Lung (tissue), 12 donors: Measurements from ENCODE around the gene MEA1. TPM values are rescaled to one million over a fixed set of nuclear protein-coding genes. Genes with fewer than 3 reads are reported as not detected.

Experiments
- ATAC-seq: fragments of 200-7000 bp; cut with Tn5 transposase; one replicate; pipeline ENCODE4 v1.9.1; 2020; ENCODE audit warnings: moderate number of reproducible peaks; ENCODE audit not compliant: insufficient read depth, low FRiP score
- DNase-seq, 3 donors: peaks; one replicate each; pipeline ENCODE4 v3.0.0-alpha.2; 2013 to 2017
- H3K27ac ChIP-seq, 2 donors: one replicate each; pipeline ENCODE4 v1.5.1; 2013; ENCODE audit warnings: mild to moderate bottlenecking in 2 of 2, moderate library complexity in 2 of 2, control low read depth in 1 of 2, inconsistent platforms in 1 of 2, low read depth in 1 of 2, low read length in 1 of 2
- H3K27me3 ChIP-seq, 3 donors: one replicate each; pipeline ENCODE4 v1.5.1; 2013; ENCODE audit warnings: low read length in 2 of 3; ENCODE audit not compliant: control insufficient read depth in 3 of 3, insufficient read depth in 3 of 3
- H3K36me3 ChIP-seq, 4 donors: one replicate each; pipeline ENCODE4 v1.5.1; 2013; ENCODE audit warnings: low read length in 4 of 4, mild to moderate bottlenecking in 1 of 4, moderate library complexity in 1 of 4; ENCODE audit not compliant: control insufficient read depth in 4 of 4, insufficient read depth in 4 of 4
- H3K4me1 ChIP-seq, 5 donors: one replicate each; pipeline ENCODE4 v1.5.1; 2013; ENCODE audit warnings: low read length in 5 of 5, mild to moderate bottlenecking in 2 of 5, moderate library complexity in 1 of 5; ENCODE audit not compliant: control insufficient read depth in 5 of 5, insufficient read depth in 5 of 5
- H3K4me3 ChIP-seq: one replicate; pipeline ENCODE4 v1.5.1; 2013; ENCODE audit warnings: mild to moderate bottlenecking, control low read depth, moderate library complexity
- H3K9ac ChIP-seq, 2 donors: one replicate each; pipeline ENCODE4 v1.5.1; 2013; ENCODE audit warnings: low read length in 2 of 2, control low read depth in 1 of 2; ENCODE audit not compliant: insufficient read depth in 1 of 2
- H3K9me3 ChIP-seq, 4 donors: one replicate each; pipeline ENCODE4 v1.5.1; 2013; ENCODE audit warnings: low read length in 3 of 4, mild to moderate bottlenecking in 1 of 4, moderate library complexity in 1 of 4; ENCODE audit not compliant: control insufficient read depth in 4 of 4, insufficient read depth in 3 of 4
- CTCF ChIP-seq: IDR thresholded peaks from 2 replicates; pipeline ENCODE4 v1.5.1; 2012; ENCODE audit warnings: mild to moderate bottlenecking; ENCODE audit errors: control extremely low read depth, extremely low read depth
- WGBS, 2 donors: extraction: QIAGEN DNeasy Blood & Tissue Kit; methylation state at CpG; one replicate each; pipeline ENCODE4 v1.1.7; 2013; 5-methylcytosine and 5-hydroxymethylcytosine counted together
- polyA plus RNA-seq, 2 donors: library from polyadenylated mRNA; stranded (reverse); fragments of 200-250 nt; gene quantifications; one replicate each; pipeline ENCODE4 v1.2.1, GENCODE V29; 2013
- total RNA-seq, 2 donors: library from RNA; depleted of rRNA in 1 of 2; stranded (reverse); fragments of >200 nt in 1 of 2; gene quantifications; one replicate each; pipeline ENCODE4 v1.2.1, GENCODE V29; 2014 to 2021
- donor health status: control.
- donor health status: control.
- donor health status: Bipolar disorder and iron deficiency.
- donor health status: healthy.
- donor health status: DM: yes; HTN: yes; CAD: no.

MEA1 gene
- total and polyA plus RNA-seq, 4 donors: 32.5 to 113 (median 55.2) TPM

- Histone ChIP-seq H3K4me3 (peak within 1 kb of the TSS; percentile 75), H3K9ac (peak within 1 kb of the TSS; percentile 66 to 87), H3K9me3 (no peaks in the 10 kb centered on the region), H3K4me1 (peaks cover 5 to 37% (median 10%) of the 10 kb centered on the region in 5 donors), H3K27me3 (no peaks in the 10 kb centered on the region), H3K36me3 (peaks cover 0 to 31% (median 27%) of the 10 kb centered on the region in 4 donors), H3K27ac (peak within 1 kb of the TSS; percentile 87 to 96)
- peak; percentile 91 for ATAC-seq
- 2% methylated on average over 36 to 45 of the region's 45 CpGs for WGBS, 2 donors
- peak; percentile 96 to 98 (median 97) for DNase-seq
- no peak for TF ChIP-seq CTCF
Observed at GRCh38 chr6:43053545-43054205, 39.9 kb upstream of the MEA1 start, which contains the start of gene CUL7. Gene CUL7, minus strand, starts transcription at chr6:43053851. Its CDS starts 1,063 bp downstream, at chr6:43052788.

GRCh38 chr6:43052842-43053544 lies 39.2 kb upstream of the MEA1 start:
- peak overlapping the region; percentile 66 to 87 for H3K9ac ChIP-seq
- H3K36me3 ChIP-seq: peaks cover 0 to 35% (median 26%) of the 10 kb centered on the region in 4 donors
- peak overlapping the region; percentile 87 to 96 for H3K27ac ChIP-seq
- H3K4me3 ChIP-seq: peak overlapping the region; percentile 75
- DNase-seq: peak in 2 of 3 donors; percentile 44 to 45
- H3K27me3 ChIP-seq: no peaks in the 10 kb centered on the region
- no peaks in the 10 kb centered on the region for H3K9me3 ChIP-seq
- TF ChIP-seq CTCF: no peak
- WGBS, 2 donors: 13 to 22% methylated on average over 22 of the region's 22 CpGs
- ATAC-seq: peak; percentile 2
- H3K4me1 ChIP-seq: peaks cover 0 to 31% (median 7%) of the 10 kb centered on the region in 5 donors

GRCh38 chr6:43052225-43052841 lies 38.6 kb upstream of the MEA1 start:
- no peak overlapping the region for H3K4me3 ChIP-seq
- H3K36me3 ChIP-seq: peaks cover 0 to 39% (median 27%) of the 10 kb centered on the region in 4 donors
- no peak for ATAC-seq
- peak overlapping the region in 1 of 2 donors; percentile 43 for H3K27ac ChIP-seq
- no peak for DNase-seq
- H3K27me3 ChIP-seq: no peaks in the 10 kb centered on the region
- H3K4me1 ChIP-seq: peaks cover 0 to 31% (median 7%) of the 10 kb centered on the region in 5 donors
- no peak for TF ChIP-seq CTCF
- H3K9me3 ChIP-seq: no peaks in the 10 kb centered on the region
- 85 to 90% methylated on average over 19 of the region's 19 CpGs for WGBS, 2 donors
- H3K9ac ChIP-seq: peak overlapping the region; percentile 66 to 87
